ENCODE data around the gene NOVA2.

NOVA2 gene

DNA sequence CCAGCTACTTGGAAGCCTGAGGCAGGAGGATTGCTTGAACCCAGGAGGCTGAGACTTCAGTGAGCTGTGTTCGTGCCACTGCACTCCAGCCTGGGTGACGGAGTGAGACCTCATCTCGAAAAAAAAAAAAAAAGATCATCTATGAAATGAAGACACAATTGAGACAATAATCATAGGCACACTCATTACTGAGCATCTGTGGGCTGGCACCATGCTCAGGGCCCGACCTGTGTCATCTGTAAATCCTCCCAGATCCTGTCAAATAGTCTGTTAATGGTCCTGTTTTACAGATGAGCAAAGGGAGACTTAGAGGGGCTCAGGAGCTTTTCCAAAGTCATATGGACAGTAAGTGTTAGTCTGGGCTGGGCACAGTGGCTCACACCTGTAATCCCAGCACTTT, 54.9 kb downstream of the NOVA2 start:
- no peak for DNase-seq (ENCODE audit: low read depth, low spot score)
- H3K4me3 ChIP-seq (ENCODE audit: low read depth, low read length), result no peak overlapping the region
- ChIA-PET CTCF (interaction anchor here (1.1 to 2.0 kb wide), 3 partner anchors 11 to 102 kb away, joined by 4 read pairs; no protein-coding TSS in a partner anchor), POLR2A (no interaction called here)
- TF ChIP-seq, protein P1, sequence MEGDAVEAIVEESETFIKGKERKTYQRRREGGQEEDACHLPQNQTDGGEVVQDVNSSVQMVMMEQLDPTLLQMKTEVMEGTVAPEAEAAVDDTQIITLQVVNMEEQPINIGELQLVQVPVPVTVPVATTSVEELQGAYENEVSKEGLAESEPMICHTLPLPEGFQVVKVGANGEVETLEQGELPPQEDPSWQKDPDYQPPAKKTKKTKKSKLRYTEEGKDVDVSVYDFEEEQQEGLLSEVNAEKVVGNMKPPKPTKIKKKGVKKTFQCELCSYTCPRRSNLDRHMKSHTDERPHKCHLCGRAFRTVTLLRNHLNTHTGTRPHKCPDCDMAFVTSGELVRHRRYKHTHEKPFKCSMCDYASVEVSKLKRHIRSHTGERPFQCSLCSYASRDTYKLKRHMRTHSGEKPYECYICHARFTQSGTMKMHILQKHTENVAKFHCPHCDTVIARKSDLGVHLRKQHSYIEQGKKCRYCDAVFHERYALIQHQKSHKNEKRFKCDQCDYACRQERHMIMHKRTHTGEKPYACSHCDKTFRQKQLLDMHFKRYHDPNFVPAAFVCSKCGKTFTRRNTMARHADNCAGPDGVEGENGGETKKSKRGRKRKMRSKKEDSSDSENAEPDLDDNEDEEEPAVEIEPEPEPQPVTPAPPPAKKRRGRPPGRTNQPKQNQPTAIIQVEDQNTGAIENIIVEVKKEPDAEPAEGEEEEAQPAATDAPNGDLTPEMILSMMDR (IDR thresholded peaks at IDR 0.05; ENCODE audit: insufficient read depth, low read length, missing control alignments), result no peak

DNA sequence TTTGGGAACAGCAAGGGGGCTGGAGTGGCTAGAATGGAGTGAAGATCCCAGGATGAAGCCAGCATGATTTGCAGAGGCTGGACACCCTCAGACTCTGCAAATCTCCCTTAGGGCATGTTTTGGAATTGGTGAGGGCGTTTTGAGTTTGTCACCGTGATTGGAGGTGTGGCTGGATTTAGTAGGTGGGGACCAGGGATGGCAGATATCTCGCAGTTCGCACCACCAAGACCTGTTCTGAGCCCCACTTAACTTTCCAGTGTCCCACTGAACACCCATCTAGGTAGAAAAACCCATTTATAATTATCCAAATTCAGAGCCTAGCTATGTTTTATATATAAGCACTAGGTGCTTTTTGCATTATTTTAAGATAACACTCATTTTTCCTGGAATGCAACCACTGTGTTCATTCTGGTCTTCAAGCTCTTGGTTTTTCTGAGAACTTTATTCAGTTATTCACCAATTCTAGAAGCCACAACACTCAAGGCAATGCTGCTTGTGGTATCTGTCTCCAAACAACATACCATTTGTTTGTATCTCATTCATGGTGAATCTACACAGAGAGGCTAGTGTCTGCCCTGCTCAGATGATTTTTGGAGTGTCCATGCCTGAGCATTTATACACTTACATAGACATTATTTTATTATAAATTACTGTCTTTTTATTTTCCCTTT, 56.1 kb downstream of the NOVA2 start:
- TF ChIP-seq, protein P1 (IDR thresholded peaks at IDR 0.05; ENCODE audit: insufficient read depth, low read length, missing control alignments), result no peak
- ChIA-PET POLR2A (interaction anchor here (0.7 kb wide), 1 partner anchor 79 kb away, joined by 8 read pairs; no protein-coding TSS in a partner anchor), CTCF (no interaction called here)
- DNase-seq (ENCODE audit: low read depth, low spot score), result no peak
- H3K4me3 ChIP-seq (ENCODE audit: low read depth, low read length), result no peak overlapping the region

DNA sequence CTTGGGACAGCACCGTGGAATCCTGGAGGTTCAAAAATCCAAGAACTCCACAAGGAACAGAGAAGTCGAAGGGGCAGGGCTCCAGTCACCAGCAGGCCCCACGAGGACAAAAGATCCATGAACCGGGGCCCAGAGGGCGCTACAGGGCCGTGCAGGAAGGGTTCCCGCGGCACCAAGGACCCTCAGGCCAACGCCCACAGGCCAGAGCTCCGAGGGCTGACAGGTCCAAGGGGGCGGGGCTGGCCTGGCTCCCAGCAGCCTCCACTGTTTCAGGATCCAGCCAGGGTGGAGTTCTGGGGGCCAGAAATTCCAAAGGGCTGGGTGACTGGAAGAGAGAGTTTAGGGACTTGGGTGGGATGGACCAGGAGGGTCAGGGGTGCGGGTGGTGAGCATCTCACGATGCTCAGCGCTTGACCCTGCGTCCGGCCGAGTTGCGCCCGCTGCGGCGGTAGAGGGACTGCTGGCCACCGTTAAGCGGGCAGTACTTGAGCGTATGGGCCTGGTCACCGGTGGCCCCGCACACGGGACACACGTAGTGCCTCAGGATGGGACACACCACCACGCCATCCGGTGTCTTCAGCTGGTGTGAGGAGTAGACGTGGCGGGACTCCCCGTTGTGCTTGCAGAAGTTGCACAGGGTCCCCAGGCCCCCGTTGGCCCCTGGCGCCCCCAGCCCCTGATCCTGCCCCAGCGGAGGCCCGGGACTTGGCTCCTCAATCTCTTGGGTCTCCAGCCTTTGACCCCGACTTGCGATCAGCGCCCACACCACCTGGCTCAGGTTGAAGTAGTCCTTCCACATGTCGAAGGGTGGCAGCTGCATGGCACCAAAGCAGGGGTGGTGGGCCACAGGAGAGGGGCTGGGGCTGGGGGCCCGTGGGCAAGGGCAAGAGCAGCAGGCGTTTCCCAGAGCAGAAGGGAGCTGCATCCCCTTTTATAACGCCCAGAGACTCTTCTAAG, 59.5 kb downstream of the NOVA2 start, which contains the start of gene NANOS2:
TSS of gene NANOS2 (minus strand) at position 905 of the 957 bp plus-strand sequence. CDS start at position 820, 85 bp downstream.
- TF ChIP-seq, protein P1 (IDR thresholded peaks at IDR 0.05; ENCODE audit: insufficient read depth, low read length, missing control alignments), result no peak
- DNase-seq (ENCODE audit: low read depth, low spot score), result no peak
- ChIA-PET CTCF (no interaction called here), POLR2A (no interaction called here)
- H3K4me3 ChIP-seq (ENCODE audit: low read depth, low read length), result no peak within 1 kb of the TSS

DNA sequence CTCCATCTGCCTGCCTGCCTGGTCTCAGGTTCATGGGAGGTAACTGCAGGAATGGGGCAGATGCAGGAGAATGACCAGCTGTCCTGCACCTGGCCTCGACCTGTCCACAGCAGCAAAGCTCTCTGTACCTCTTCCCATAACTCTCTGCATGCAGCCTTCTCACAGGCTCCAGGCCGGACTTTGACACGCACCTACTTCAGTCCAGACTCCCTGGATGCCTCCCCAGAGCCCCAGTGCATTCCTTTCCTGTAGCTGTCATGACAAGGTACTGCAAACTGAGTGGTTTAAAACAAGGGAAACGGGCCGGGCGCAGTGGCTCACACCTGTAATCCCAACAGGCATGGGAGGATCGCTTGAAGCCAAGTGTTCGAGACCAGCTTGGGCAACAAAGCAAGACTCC, 62.4 kb downstream of the NOVA2 start:
- H3K4me3 ChIP-seq (ENCODE audit: low read depth, low read length), result no peak overlapping the region
- TF ChIP-seq, protein P1 (IDR thresholded peaks at IDR 0.05; ENCODE audit: insufficient read depth, low read length, missing control alignments), result no peak
- ChIA-PET POLR2A (no interaction called here), CTCF (no interaction called here)
- no peak for DNase-seq (ENCODE audit: low read depth, low spot score)

DNA sequence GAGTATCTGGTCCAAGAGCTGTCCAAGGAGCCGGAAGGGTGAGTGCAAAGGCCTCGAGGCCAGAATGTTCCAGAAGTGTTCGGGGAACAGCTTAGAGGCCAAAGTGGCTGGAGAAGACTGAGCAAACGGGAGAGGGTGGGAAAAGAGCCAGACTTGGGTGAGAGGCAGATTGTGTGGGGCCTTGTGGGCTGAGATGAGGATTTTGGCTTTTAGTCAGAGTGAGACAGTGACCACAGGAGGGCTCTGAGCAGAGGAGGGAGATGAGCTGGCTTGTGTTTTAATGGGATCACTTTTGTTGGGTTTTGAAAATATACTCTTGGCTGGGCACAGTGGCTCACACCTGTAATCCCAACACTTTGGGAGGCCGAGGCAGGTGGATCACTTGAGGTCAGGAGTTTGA, 64.7 kb downstream of the NOVA2 start:
- POLR2A ChIA-PET, result no interaction called here

More for the DNA sequence above, 64.7 kb downstream of the NOVA2 start:
- H3K4me3 ChIP-seq (ENCODE audit: low read depth, low read length), result no peak overlapping the region
- CTCF ChIA-PET, result no interaction called here
- TF ChIP-seq, protein P1 (IDR thresholded peaks at IDR 0.05; ENCODE audit: insufficient read depth, low read length, missing control alignments), result no peak
- no peak for DNase-seq (ENCODE audit: low read depth, low spot score)

All from AG04449 (cell line).